HL-60 (cell line): ENCODE measurements around the gene KCMF1.

Experiments used
- POLR2AphosphoS5 ChIP-seq: IDR thresholded peaks from 2 replicates; pipeline ENCODE4 v1.6.1; 2012; ENCODE audit warnings: low read depth
- SPI1 ChIP-seq: IDR thresholded peaks from 2 replicates; pipeline ENCODE4 v1.6.1; 2012; ENCODE audit warnings: low read depth, mild to moderate bottlenecking, borderline replicate concordance
- TF ChIP-seq, protein P1 (sequence below): IDR thresholded peaks from one replicate; pipeline ENCODE4 v1.5.1; 2011; ENCODE audit warnings: low read length, control low read depth, inconsistent platforms; ENCODE audit not compliant: insufficient read depth

DNA sequence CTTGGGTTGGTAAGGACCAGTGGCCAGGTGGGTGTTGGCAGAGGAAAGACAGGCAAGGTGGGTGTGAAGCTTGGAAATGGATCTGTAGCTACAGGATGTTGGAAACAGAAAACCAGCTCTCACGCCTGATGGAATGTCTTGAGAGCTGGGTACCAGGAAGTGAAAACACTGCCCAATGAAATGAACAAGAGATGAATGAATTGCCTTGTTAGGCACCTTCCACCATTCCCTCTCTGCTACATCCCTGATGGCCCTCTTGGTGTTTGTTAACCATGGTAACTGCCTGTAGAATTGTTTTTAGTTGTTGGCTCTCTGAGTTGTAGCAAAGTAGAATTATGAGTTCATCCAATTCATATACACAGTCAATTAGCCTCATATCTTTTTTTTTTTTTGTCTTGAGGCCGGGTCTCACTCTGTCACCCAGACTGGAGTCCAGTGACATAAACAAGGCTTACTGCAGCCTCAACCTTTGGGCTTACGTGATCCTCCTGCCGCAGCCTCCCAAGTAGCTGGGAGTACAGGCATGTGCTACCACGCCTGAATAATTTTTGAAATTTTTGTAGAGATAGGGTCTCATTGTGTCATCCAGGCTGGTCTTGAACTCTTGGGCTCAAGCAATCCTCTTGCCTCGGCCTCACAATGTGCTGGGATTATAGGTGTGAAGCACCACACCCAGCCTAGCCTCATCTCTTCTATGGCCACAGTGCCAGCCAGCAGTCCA lies 9.5 kb downstream of the KCMF1 start:
- TF ChIP-seq, protein P1, sequence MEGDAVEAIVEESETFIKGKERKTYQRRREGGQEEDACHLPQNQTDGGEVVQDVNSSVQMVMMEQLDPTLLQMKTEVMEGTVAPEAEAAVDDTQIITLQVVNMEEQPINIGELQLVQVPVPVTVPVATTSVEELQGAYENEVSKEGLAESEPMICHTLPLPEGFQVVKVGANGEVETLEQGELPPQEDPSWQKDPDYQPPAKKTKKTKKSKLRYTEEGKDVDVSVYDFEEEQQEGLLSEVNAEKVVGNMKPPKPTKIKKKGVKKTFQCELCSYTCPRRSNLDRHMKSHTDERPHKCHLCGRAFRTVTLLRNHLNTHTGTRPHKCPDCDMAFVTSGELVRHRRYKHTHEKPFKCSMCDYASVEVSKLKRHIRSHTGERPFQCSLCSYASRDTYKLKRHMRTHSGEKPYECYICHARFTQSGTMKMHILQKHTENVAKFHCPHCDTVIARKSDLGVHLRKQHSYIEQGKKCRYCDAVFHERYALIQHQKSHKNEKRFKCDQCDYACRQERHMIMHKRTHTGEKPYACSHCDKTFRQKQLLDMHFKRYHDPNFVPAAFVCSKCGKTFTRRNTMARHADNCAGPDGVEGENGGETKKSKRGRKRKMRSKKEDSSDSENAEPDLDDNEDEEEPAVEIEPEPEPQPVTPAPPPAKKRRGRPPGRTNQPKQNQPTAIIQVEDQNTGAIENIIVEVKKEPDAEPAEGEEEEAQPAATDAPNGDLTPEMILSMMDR: no peak
- TF ChIP-seq SPI1 (no peak), POLR2AphosphoS5 (no peak)
